Ovary (tissue), 9 donors: ENCODE results near the gene GPR17. TPM values are rescaled to one million over a fixed set of nuclear protein-coding genes. Genes with fewer than 3 reads are reported as not detected.

Experiments
- DNase-seq, 5 donors: peaks; one replicate each; pipeline ENCODE4 v3.0.0-alpha.2; 2019 to 2020
- H3K27ac ChIP-seq, 2 donors: fragments of 200-600 bp; one replicate each; pipeline versions ENCODE4 v1.5.1 to v1.8.0; 2019 to 2022
- H3K27me3 ChIP-seq: fragments of 200-600 bp; one replicate; pipeline ENCODE4 v1.8.0; 2022
- H3K36me3 ChIP-seq: fragments of 200-600 bp; sonication (generic); one replicate; pipeline ENCODE4 v1.5.1; 2019
- H3K4me1 ChIP-seq: one replicate; pipeline ENCODE4 v1.8.1; 2013; ENCODE audit warnings: mild to moderate bottlenecking, moderate library complexity; ENCODE audit not compliant: insufficient read depth
- H3K4me3 ChIP-seq: fragments of 200-600 bp; sonication (generic); one replicate; pipeline ENCODE4 v1.5.1; 2017
- H3K9me3 ChIP-seq, 2 donors: fragments of 200-600 bp in 1 of 2; sonication (generic) in 1 of 2; one replicate each; pipeline versions ENCODE4 v1.5.1 to v1.8.1; 2013 to 2019; ENCODE audit warnings: mild to moderate bottlenecking in 1 of 2, moderate library complexity in 1 of 2
- CTCF ChIP-seq, 3 donors: fragments of 450-650 bp in 2 of 3; fragments of 200-600 bp in 1 of 3; IDR thresholded peaks; one replicate each; pipeline versions ENCODE4 v1.5.1 to v1.8.0; 2016 to 2022; ENCODE audit warnings: antibody characterized with exemption in 3 of 3, mild to moderate bottlenecking in 1 of 3
- EP300 ChIP-seq: sonication (generic); formaldehyde crosslinking; IDR thresholded peaks from one replicate; pipeline ENCODE4 v1.6.1; 2017; ENCODE audit warnings: antibody characterized with exemption
- POLR2A ChIP-seq: fragments of 450-650 bp; IDR thresholded peaks from one replicate; pipeline ENCODE4 v1.6.1; 2017; ENCODE audit warnings: antibody characterized with exemption, mild to moderate bottlenecking, moderate library complexity
- WGBS, 3 donors: extraction: QIAGEN DNeasy Blood & Tissue Kit in 1 of 3; methylation state at CpG; one replicate each; pipeline versions ENCODE4 v1.1.5 to v1.1.7; 2013 to 2017; 5-methylcytosine and 5-hydroxymethylcytosine counted together
- intact Hi-C, 4 donors: fragments of 100-400 bp; cut with DNase I; formaldehyde crosslinking; loops; one replicate each; pipeline versions ENCODE4 v1.11.0 to v1.15.1; 2022 to 2023
- polyA plus RNA-seq, 2 donors: library from polyadenylated mRNA; stranded (reverse); fragments of 200-250 nt in 1 of 2; fragments of 350-450 nt in 1 of 2; fragmentation: Illumina TruSeq in 1 of 2; extraction: RNeasy Lipid Tissue Mini Kit (QIAGEN cat#74804) in 1 of 2; gene quantifications; one replicate each; pipeline ENCODE4 v1.2.3, GENCODE V29; 2013 to 2014
- total RNA-seq, 7 donors: library from RNA; depleted of rRNA in 2 of 7; stranded (reverse); fragments of >200 nt in 2 of 7; fragmentation: NEBNext Ultra II Directional in 3 of 7; extraction: Animal tissue kit (Norgen Biotek cat#: 25700) in 3 of 7; gene quantifications; one replicate each; pipeline versions ENCODE4 v1.1.0 to v1.2.4, GENCODE V29; 2016 to 2023
- donor health status: DM: no; HTN: no; CAD: no; lungs with moderate emphysema.
- donor health status: DM: no; HTN: no; CAD: no.
- donor health status: Bipolar disorder and iron deficiency.
- donor health status: DM: yes; HTN: yes; CAD: no.
- donor health status: DM: no; HTN: no; CAD: no.
- donor health status: DM: yes; HTN: yes; CAD: no.

Gene GPR17
- total and polyA plus RNA-seq, 9 donors, result 0.18 TPM; not detected in 8

GRCh38 chr2:127639111-127639474 lies 6.9 kb upstream of the GPR17 start:
- peaks cover 4% of the 10 kb centered on the region for H3K4me1 ChIP-seq
- H3K4me3 ChIP-seq, result no peak overlapping the region
- intact Hi-C loops, result no loop called here
- no peak for DNase-seq
- TF ChIP-seq CTCF (IDR thresholded peaks at IDR 0.05), result no peak
- TF ChIP-seq EP300, result no peak
- no peak for TF ChIP-seq POLR2A
- 91 to 95% (median 92%) methylated on average over 13 of the region's 13 CpGs for WGBS, 3 donors
- H3K36me3 ChIP-seq, result no peaks in the 10 kb centered on the region
- no peaks in the 10 kb centered on the region for H3K9me3 ChIP-seq
- H3K27ac ChIP-seq, result no peak overlapping the region
- H3K27me3 ChIP-seq, result no peaks in the 10 kb centered on the region

- H3K27ac ChIP-seq, result no peak overlapping the region
Observed at GRCh38 chr2:127640082-127641072, 5.6 kb upstream of the GPR17 start.

GRCh38 chr2:127641133-127641532 lies 4.8 kb upstream of the GPR17 start:
- no peaks in the 10 kb centered on the region for H3K36me3 ChIP-seq
- TF ChIP-seq EP300 (no peak), CTCF (IDR thresholded peaks at IDR 0.05) (no peak), POLR2A (no peak)
- intact Hi-C loops, result loop anchor here in 2 of 4 donors (5.0 to 10.0 kb wide), 2 partner anchors 106 to 1986 kb away; partner anchors contain the start of gene MYO7B (in 1 of the 2)
- DNase-seq, result no peak
- no peaks in the 10 kb centered on the region for H3K27me3 ChIP-seq
- H3K9me3 ChIP-seq, result no peaks in the 10 kb centered on the region
- H3K27ac ChIP-seq, result no peak overlapping the region
- peaks cover 4% of the 10 kb centered on the region for H3K4me1 ChIP-seq
- no peak overlapping the region for H3K4me3 ChIP-seq
- WGBS, 3 donors, result 83 to 91% methylated on average over 6 of the region's 6 CpGs; no CpG with 5 or more reads in 1 of the 3 donors

More at GRCh38 chr2:127640082-127641072, 5.6 kb upstream of the GPR17 start:
- TF ChIP-seq EP300, result no peak
- TF ChIP-seq POLR2A, result no peak
- no peak for TF ChIP-seq CTCF (IDR thresholded peaks at IDR 0.05)
- Histone ChIP-seq H3K27me3 (no peaks in the 10 kb centered on the region), H3K4me3 (no peak overlapping the region), H3K4me1 (peaks cover 4% of the 10 kb centered on the region), H3K9me3 (no peaks in the 10 kb centered on the region), H3K36me3 (no peaks in the 10 kb centered on the region)
- intact Hi-C loops, result loop anchor here in 2 of 4 donors (5.0 to 10.0 kb wide), 2 partner anchors 106 to 1987 kb away; partner anchors contain the start of gene MYO7B (in 1 of the 2)
- 87 to 90% (median 89%) methylated on average over 11 to 25 of the region's 25 CpGs for WGBS, 3 donors
- no peak for DNase-seq

GRCh38 chr2:127641846-127642507 lies 4.0 kb upstream of the GPR17 start:
- Histone ChIP-seq H3K4me1 (peaks cover 4% of the 10 kb centered on the region), H3K9me3 (no peaks in the 10 kb centered on the region), H3K4me3 (no peak overlapping the region), H3K27ac (no peak overlapping the region), H3K36me3 (no peaks in the 10 kb centered on the region), H3K27me3 (no peaks in the 10 kb centered on the region)
- TF ChIP-seq EP300, result no peak
- TF ChIP-seq CTCF (IDR thresholded peaks at IDR 0.05), result no peak
- TF ChIP-seq POLR2A, result no peak
- 85 to 86% (median 85%) methylated on average over 21 to 25 of the region's 25 CpGs for WGBS, 3 donors
- intact Hi-C loops, result loop anchor here in 2 of 4 donors (5.0 to 10.0 kb wide), 2 partner anchors 107 to 1985 kb away; partner anchors contain the start of gene MYO7B (in 1 of the 2)
- DNase-seq, result no peak
